HG03095 (cell line): ENCODE measurements around the gene CBLN1.

Experiments used
- ATAC-seq: cut with Tn5 transposase; IDR thresholded peaks from one replicate; pipeline ENCODE4 v1.9.1; 2021; ENCODE audit warnings: moderate library complexity; ENCODE audit not compliant: unreplicated experiment

CBLN1 gene

GRCh38 chr16:49281480-49281842, at the start of gene CBLN1:
TSS of gene CBLN1 (minus strand) at chr16:49281838. CDS start at chr16:49281465, 373 bp downstream.
- ATAC-seq = no peak

- ATAC-seq = no peak
Measured at GRCh38 chr16:49330562-49331201, 49.0 kb upstream of the CBLN1 start.

- no peak for ATAC-seq
Measured at GRCh38 chr16:49328325-49328724, 46.7 kb upstream of the CBLN1 start.

- no peak for ATAC-seq
Measured at GRCh38 chr16:49327466-49327865, 45.8 kb upstream of the CBLN1 start.

- ATAC-seq = no peak
Measured at GRCh38 chr16:49324703-49325102, 43.1 kb upstream of the CBLN1 start.

DNA sequence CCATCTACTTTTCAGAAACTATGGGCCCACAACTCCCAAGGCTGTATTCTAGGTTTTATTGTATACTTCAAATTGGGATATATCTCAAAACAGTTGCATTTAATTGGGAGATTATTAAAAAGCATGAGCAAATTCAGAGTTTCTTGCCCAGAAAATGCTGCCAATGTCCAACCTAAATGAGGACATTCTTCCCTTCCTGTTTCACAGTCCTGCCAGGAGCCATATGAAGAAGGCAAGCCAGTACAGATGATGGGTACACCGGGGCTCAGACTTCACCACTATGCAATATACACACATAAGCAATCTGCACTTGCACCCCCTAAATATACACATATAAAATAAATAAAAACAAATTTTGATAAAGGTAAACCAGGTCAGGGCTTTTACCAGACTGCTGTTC, 34.0 kb upstream of the CBLN1 start:
- ATAC-seq = no peak

GRCh38 chr16:49312389-49312985, 30.8 kb upstream of the CBLN1 start:
- no peak for ATAC-seq

- no peak for ATAC-seq
Measured at GRCh38 chr16:49311823-49312222, 30.2 kb upstream of the CBLN1 start.

- no peak for ATAC-seq
Measured at GRCh38 chr16:49307176-49307575, 25.5 kb upstream of the CBLN1 start.

DNA sequence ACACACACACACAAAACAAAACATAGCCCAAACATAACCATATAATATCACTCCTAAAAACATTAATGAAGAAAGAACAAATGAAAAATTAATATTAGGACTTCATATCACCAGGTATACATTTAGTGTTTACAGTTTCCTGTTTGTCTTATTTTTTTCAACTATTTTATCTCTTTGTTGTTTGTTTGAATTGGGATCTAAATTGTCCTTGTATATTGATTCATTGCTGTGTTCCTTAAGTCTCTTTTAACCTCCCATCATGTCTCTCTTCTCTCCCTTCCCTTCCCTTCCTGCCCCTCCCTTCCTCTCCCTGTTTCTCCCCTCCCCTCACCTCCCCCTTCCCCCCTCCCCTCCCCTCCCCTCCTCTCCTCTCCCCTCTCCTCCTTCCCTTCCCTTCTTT, 23.8 kb upstream of the CBLN1 start:
- no peak for ATAC-seq

- no peak for ATAC-seq
Measured at GRCh38 chr16:49292413-49292812, 10.8 kb upstream of the CBLN1 start.

- ATAC-seq = no peak
Measured at GRCh38 chr16:49287572-49287971, 5.9 kb upstream of the CBLN1 start.

- ATAC-seq = no peak
Measured at GRCh38 chr16:49284962-49285361, 3.3 kb upstream of the CBLN1 start.

DNA sequence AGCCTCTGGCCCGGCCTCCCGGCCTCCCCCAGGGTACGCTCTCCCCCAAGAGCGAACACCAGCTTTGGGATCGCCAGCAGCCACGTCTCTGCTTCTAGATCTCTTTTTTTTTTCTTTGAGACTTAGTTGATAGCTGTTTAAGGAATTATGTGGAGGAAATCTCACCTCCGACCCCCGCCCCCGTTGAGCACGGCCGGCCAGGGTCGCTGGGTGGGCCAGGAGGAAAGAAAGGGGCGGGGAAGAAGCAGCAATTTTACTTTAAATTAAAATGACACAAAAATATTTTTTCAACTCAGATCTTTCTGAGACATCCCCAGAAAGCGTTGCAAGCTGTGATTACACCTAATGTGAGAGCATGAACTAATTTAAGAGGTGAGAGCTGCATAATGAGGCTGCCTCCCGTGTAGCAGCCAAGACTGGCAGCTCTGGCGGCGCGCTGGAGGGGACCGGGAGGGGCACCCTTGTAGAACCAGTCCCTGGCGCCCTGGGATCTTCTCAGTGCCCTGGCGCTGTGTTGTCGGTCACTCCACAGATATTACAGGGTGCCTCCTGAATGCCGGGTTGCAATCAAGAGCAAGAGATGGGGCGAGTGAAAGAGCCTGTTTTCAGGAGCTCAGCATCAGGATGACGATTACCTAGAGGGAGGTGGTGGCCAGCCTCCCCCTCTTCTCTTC, 1.9 kb upstream of the CBLN1 start:
- no peak for ATAC-seq

GRCh38 chr16:49282690-49283375, 1.2 kb upstream of the CBLN1 start:
- no peak for ATAC-seq

DNA sequence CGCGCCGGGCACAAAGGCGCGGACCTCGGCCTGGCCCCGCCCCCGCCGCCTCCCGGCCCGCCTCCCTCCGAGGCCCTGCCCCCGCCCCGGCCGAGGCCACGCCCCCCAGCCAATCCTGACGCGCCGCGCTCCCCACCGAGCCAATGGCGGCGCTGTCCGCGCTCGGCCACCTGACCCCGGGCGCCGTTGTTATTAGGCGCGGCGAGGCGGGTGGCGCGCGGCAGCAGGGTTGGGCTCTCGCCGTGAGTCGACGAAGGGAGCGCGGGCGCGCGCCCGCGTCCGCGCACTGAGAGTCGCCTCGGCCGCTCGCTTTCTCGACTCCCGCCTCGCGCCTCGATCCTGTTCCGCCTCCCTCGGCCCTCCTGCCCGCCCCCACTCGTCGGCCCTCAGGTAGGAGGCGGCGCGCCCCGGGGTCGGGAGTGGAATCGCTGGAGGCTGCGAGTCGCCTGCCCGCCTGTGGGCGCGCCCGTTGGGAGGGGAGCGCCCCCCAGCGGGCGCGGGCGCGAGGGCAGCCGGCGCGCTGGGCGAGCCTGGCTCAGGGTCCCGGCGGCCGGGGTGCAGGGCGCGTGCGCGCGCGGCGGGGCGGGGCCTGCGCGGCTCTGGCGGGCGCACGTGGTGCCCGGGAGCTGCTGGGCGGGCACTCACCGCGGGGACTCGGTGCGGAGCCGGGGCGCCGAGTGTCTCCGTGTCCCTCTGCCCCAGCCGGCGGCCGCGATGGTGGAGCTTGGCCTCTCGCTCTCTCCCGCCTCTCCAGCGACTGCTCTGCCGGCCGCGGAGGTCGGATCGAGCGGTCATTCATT, 405 bp upstream of the CBLN1 start:
- ATAC-seq = peak; percentile 93

DNA sequence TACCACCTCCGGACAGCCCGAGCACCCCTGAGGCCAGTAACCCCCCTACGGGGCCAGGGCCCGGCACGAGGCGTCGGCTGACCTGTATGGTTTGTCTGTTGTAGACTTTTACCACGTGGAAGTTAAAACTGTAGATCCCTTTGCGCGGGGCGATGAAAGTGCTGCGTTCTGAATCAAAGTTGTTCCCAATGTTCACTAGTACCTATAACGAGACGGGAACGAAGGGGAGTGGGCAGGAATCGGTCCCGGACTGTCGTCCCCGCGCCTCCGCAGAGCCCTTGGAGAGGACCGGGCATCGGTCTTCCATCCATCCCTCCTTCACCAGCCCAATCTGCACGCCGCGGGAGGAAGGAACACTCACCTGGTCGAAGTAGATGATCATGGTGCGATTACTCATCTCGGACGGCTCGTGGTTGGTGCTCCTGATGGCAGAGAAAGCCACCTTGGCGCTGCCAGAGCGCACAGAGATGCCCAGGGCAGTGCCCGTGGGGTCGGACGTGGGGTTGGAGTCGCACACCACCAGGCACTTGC, 732 bp downstream of the CBLN1 start:
- no peak for ATAC-seq

DNA sequence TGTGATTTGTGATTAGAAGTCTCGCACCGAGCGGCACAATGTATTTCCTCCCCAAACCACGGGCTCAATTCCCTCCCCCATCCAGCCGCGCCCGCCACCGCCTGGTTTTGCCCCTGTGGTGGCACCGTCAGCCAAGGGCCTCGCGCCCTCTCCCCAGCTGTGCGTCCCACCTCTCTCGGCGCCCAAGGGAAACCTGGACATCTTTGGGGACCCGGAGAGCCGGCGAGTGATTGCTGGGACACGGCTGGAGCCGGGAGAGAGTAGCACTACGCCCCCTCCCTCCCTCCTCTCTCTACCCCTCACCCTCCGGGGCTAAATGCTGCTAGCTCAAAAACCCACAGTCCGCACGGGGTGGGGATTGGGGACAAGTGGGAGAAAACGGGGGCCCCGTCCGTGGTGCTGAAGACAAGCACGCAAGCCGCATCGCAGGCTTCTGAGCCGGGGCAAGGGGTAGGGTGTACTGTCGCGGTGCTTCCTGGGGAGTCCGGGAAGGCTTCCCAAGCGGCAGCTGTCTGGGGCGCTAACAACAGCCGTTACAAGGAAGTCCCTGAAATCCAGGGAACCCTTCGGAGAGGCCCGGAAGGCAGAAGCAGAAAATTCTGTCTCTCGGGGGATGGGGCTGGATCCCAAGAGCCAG, 1.4 kb downstream of the CBLN1 start:
- no peak for ATAC-seq

GRCh38 chr16:49278944-49279725, 2.5 kb downstream of the CBLN1 start:
- no peak for ATAC-seq

DNA sequence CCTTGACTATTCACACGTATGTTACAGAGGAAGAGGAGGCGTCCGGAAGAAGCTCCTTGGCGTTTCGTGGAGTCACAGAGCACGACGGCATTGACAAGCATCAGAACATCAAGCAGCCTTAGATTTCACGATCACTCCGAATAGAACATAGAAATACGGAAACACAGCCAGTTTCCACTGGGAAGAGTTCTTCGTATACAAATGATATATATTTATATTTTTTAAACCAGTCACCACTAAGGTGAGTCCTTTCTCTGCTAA, 3.1 kb downstream of the CBLN1 start:
- no peak for ATAC-seq
